GM18861 (cell line): ENCODE measurements around the gene OSBPL1A.

ENCODE experiments used
- ATAC-seq: cut with Tn5 transposase; IDR thresholded peaks from one replicate; pipeline ENCODE4 v1.9.1; 2021; ENCODE audit not compliant: unreplicated experiment

The OSBPL1A gene

DNA sequence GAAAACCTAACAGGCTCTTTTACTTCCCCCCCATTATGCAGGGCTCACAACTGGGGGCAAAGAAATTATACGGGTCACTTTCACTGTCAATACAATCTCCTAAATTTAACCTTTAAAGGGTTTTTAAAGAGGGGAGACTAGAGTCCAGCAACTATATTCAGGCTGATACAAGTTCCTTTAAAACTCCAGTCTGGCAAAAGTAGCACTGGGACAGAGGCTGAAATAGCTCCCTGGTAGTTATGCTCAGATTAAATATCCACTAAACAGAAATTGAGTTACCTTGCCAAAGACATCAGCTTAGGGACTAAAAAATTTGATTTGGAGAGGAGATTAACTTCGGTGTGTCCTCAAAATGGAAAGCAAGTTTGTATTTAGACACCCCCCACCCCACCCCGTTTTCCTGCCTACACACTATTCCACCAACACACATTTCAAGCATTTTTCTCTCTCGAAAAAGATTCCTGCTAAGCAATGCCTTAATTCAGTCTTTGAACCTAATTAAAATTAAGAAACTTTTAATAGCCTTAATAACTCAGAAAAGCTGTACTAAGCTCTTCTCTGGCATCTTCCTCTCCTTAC, 127.2 kb downstream of the OSBPL1A start:
- no peak for ATAC-seq

DNA sequence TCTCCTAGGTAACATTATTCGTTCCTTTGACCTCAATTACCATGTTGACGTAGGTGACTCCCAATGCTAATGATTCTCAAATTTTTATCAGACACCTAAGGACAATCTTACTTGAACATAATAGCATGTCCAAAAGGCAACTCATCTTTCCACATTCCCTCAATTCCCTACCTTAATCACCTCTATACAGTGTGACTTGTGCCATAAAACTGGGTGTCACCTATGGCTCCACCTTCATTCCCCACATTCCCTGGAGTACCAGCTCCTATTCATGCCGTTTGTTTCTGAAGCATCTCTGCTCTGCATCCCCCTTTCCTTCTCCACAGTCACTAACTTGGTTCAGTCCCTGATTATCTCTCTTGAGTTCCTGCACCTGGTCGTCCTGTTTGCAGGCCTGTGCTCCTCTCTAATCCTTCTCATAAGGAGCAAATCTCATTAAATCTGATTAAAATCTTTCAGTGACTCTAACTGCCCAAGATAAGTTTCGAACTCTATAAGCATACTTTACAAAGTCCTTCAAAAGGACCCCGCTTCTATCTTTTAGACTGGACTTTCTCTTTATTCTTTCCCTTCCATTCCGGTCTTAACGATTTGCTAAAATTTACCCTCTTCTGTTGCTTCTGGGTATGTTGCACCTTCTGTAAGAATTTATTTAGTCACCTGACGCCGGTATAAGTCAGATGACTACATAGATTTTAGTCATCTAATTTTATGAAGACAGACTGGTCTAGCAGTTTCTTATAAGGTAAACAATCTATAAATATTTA, 128.7 kb downstream of the OSBPL1A start:
- no peak for ATAC-seq

GRCh38 chr18:24267878-24268277, 129.7 kb downstream of the OSBPL1A start:
- ATAC-seq: no peak

GRCh38 chr18:24266131-24266530, 131.5 kb downstream of the OSBPL1A start:
- no peak for ATAC-seq

DNA sequence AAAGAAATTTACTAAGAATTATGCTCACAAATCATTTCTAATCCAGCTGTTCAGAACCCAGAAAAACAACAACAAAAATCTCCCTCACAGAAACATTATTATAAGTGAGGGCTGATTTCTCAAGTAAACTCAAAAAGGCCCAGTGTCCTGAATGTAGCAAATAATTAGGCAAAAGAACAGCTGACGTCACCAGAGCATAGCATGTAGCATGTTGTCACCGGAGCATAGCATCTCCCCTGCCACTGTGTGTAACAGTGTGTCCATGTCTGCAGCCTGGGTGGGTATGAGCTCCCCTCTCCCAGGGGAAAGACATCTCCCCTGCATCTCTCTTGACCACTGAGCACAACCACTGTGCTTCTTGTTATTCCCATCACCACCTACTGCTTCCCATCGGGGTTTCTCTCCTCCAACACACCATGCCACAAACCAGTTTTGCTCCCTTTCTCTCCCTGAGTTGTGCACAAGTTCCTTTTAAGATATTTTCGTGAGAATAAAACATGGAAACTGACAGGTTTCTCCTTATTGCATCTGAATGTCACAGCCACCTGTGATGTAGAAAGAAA, 132.0 kb downstream of the OSBPL1A start:
- no peak for ATAC-seq

DNA sequence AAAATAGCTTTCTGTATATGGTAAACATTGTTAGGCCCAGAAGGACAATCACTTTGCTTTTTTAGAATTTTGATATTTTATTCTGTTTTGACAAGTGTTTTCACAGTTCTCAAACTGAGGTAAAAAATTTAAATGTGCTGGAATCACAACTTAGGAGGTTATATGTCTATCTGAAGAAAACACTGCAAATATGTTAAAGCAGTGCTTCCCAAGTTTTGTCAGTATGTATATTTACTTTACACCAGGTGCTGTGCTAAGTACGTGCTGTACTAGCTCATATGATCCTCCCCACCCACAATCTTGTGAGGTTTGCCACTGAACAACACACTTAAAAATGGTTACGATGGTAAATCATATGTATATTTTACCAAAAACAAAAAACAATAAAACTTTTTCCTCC, 134.6 kb downstream of the OSBPL1A start:
- no peak for ATAC-seq

DNA sequence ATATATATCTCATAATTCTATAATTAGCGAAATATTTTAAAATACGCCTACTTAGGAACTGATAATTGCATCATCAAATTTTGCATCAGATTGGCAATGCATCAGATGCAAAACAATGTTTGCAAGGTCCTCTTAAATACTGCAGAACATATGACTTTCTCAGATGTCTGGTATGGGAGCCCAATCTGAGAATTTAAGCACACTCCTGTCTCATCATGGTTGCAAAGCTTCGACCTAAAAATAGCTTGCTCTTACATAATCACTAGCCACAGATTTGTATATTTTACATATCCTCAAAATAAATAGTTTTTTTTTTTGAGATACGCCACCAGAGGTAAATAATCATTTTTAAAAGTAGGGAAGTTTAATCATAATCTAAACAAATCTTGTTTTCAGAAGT, 135.5 kb downstream of the OSBPL1A start:
- no peak for ATAC-seq

DNA sequence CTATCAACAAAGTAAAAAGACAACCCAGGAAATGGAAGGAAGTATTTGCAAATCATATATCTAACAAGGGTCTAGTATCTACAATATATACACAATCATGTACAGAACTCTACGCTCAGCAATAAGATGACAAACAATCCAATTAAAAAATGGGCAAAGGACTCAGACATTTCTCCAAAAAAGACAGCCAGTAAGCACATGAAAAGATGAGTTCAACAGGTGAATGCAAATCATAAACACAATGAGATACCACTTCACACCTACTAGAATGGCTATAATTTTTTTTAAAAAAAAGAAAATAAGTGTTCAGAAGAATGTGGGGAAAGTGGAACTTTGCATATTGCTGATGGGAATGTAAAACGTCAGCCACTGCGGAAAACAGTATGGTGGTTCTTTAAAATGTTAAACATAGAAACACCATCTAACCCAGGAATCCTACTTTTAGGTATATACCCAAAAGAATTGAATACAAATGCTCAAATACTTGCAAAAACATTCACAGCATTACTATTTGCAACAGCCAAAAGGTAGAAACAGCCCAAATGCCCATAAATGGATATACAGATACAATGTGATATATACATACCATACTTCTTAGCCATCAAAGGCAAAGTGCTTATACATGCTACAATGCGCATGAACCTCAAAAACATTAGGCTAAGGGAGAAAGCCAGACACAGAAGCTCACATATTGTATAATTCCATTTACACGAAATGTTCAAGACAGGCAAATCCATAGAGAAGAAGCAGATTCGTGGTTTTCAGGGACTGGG, 137.6 kb downstream of the OSBPL1A start:
- ATAC-seq: no peak

DNA sequence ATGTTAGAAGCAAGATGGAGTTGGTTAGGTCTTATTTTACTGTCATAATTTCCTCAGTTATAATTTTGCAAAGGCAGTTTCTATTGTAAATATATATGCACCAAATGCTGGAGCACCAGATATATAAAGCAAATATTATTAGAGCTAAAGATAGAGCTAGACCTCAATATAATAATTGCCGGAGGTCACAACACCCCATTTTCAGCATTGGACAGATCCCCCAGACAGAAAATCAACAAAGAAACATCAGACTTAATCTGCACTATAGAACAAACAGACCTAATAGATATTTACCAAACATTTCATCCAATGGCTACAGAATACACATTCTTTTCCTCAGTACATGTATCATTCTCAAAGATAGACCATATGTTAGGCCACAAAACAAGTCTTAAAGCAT, 143.6 kb downstream of the OSBPL1A start:
- no peak for ATAC-seq

DNA sequence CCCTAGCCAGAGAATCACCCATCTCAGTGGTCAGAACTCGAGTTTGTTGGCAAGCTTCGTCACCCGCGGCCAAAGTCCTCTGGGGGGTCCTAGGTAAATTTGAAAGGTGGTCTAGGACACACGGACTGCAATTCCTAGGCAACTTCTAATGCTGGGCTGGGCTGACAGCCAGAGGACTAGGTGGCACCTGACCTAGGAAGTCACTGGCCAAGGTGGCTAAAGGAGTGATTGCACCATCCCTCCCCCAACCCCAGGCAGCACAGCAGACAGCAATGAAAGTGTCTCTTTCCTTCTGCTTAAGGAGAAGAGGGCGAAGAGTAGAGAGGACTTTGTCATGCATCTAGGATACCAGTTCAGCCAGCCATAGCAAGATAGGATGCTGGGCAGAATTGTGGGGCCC, 147.9 kb downstream of the OSBPL1A start:
- no peak for ATAC-seq

DNA sequence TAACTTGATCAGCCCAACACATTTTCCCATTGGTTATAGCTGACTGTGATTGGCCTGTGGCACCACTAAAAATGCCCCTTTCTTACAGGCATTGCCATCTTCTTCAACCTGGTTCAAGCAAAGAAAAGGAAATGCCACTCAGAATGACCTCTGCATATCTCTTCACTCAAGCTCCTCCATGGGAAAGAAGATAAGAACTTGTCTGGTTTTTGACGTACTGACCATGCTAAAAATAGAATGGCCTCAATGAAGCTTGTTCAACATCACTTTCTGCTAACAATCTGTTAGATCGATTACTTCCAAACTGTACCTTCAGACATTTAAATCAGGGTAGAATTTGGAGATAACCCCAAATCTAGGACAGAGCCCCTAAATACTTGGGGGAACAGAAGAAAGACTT, 149.3 kb downstream of the OSBPL1A start:
- no peak for ATAC-seq

DNA sequence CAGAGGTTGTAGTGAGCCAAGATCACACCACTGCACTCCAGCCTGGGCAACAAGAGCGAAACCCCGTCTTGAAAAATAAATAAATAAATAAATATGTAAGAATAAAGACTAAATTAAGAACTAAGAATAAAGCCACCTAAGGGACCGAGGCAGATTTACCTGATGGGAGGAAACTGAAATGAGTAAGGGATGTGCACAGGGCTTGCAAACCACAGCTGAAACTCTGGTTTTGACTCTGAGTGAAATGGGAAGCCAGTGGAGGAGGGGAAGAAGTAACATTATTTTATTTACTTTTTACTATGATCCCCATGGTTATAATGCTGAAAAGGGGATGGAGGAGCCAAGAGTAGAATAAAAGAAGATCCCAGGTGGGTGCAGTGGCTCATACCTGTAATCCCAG, 151.5 kb downstream of the OSBPL1A start:
- no peak for ATAC-seq

DNA sequence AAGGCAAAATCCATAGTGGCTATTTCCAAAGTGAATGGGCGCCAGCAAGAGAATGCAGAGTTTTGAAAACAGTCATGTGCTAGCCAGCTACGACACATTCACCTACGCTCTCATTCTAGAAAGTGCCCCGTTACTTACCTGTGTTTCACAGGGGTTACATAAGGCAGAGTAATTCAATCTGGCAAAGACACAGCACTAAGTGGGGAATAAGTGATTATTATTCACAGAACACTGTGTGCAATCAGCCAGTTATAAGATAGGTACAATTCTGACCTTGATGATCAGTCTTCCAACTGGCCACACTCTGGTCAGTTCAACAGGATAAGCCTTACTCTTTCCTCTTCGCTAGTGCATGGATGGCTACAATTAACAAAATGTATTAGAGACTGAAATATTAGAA, 152.9 kb downstream of the OSBPL1A start:
- ATAC-seq: no peak

DNA sequence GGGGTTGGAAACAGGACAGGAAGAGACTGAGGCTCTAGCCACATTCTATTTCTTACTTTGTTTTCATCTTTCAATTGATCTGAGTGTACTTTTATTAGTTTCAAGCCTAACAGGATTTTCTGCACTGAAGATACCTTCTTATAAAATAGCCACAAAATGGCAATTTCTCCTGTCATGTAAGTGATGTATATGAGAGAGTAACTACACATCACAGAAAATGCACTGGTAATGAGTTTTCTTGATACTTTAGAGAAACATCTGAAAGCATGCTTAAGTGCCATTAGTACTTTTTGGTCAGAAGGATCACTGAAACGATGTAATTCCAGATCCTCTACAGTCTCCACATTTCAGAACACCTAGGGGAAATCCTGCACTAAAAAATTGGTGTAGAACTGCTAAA, 153.9 kb downstream of the OSBPL1A start:
- ATAC-seq: no peak

GRCh38 chr18:24239341-24239740, 158.3 kb downstream of the OSBPL1A start:
- ATAC-seq: no peak

DNA sequence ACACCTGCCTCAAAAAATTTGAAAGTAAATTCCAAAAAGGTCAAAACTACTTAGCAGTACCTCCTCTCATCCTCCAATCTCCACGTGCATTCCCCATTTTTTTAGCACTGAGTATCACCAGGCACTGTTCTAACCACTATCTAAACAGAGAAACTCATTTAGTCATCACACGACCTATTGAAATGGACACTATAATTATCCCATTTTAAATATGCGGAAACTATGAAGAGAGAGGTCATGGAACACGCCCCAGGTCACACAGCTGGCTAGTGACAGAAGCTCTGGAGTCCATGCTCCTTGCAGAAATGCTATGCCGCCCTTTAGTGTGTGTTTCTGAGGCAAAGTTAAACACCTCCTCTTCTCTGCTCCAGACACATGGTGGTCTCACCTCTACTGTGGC, 159.2 kb downstream of the OSBPL1A start:
- no peak for ATAC-seq

DNA sequence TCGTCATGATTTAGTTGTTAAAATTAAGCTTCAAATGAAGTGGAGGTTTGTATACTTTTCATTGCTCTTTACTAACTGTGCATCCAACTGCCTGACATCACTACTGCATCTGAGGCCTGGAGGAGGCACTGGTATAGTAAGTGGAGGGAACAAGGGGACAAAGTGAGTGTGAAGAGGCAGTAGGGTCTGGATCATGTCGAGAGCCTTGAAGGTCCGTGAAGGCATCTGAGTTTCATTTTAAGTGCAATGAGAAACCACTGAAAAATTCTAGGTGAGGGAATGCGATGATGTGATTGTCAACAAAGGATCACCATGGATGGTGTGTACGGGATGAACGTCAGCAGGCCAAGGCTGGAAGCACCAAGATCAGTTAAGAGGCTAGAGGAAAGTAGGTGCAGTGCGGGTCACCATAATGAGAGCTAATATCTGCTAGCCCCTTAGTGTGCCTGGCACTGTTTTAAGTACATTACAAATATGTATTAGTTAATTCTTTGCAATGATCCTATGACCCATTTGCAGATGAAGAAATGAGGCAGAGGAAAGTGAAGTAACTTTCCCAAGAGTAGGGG, 162.7 kb downstream of the OSBPL1A start:
- no peak for ATAC-seq

DNA sequence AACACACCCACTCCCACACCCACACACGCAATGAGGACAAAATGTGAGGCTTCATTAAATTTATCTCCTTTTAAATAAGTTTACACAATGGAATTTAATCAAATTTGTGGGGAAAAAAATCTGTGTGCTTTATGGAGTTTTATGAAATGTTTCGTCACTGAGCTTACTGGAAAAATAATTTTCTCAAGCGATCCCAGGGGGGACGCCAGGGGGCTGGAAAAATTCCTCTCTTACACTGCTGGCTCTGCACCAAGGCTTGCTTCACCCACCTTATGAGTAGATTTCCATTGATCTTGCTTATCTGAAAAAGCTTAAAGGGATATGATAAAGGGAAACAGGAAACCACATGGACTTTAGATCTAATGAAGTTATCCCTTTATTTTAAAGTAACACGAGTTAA, 163.3 kb downstream of the OSBPL1A start:
- no peak for ATAC-seq

DNA sequence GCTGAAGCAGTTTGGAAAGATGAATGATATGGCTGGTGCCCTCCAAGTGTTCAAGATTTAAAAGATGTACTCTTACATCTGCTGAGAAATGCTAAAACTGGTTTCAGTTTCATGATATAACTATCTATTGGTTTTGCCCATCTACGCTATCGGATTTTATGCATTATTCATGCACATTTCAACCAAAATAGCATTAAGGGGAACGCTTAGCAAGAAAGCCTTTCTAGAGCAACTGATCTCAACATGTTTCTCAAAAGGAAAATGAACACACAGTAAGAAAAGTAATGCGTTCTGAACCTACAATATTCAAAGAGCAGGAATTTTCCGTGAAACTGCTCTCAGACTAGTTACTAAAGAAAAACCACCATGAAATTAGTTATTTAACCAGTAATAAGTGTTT, 164.8 kb downstream of the OSBPL1A start:
- ATAC-seq: no peak

DNA sequence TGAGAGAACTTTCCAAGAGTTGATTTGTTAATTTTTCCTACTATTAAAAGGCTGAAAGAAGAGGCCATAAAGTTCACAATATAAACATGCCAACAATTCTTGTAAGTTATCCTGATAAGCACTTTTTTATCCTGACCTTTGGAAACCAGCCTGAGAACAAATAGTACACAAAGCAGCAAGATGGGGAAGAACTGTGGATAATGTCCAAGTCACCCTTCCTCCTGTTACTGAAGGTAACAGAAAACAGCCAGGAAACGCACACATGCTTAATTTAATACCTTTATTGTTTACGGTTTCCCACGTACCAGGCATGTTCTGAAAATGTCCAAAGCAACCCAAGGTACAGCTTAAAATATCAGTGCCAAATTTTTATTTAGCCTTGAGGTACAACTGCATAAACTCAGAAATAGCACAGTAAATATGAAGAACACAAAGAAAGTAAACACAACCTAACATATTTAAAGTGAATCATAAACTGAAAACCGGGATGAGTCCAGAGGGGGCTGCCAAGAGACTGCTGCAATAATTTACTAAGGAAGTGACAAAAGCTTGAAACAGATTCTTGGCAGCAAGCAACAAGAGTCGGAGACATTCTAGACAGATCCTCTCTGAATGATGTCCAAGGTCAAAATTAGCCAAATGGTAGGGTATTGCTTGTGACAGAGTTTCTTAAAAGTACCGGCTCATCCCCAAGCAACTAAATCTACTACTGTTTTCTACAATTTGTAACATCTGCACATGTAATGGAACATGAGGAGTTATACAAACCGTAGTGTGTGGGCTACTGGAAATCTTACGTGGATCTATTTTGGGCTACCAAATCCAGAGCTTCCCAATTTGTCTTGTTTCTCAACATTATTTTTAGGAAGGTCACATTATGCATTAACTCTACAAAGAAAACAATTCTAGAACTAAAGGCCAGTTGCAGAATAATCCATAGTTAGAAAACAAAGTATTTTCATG, 165.6 kb downstream of the OSBPL1A start:
- ATAC-seq: no peak
